K562 (cell line): ENCODE data around the gene CABLES1. TPM values are rescaled to one million over a fixed set of nuclear protein-coding genes. Genes with fewer than 3 reads are reported as not detected.

ENCODE experiments used
- ATAC-seq: fragments of 200-7000 bp; cut with Tn5 transposase; 3 replicates; pipeline ENCODE4 v1.9.1; 2020; ENCODE audit warnings: moderate library complexity
- BruUV-seq: library from RNA; stranded (reverse); fragments of 400-500 nt; replicated peaks from 2 replicates; lab custom pipeline; 2021; lab: Mats Ljungman, UMichigan
- CTCF ChIA-PET: fragments of 300-600 bp; formaldehyde crosslinking; extraction: SDS; loops from one replicate; lab custom pipeline; 2021; ENCODE audit warnings: low intra/inter-chr PET ratio; lab: Yijun Ruan, JAX
- POLR2A ChIA-PET: fragments of 300-600, 350-650 bp; sonication (Branson Sonifier 250); formaldehyde crosslinking; extraction: SDS; loops from one replicate; lab custom pipeline; 2021; ENCODE audit warnings: antibody characterized with exemption, inconsistent platforms; lab: Yijun Ruan, JAX
- DNase-seq, 4 experiments: peaks; one replicate each; pipeline versions ENCODE4 v3.0.0 to v3.0.0-alpha.2; 2011 to 2018; ENCODE audit warnings: low spot score in 3 of 4, mixed read lengths in 3 of 4; ENCODE audit errors: extremely low read depth in 1 of 4
- FAIRE-seq: peaks from 2 replicates; lab custom pipeline; 2011; peaks lifted over from hg19 to GRCh38; lab: Jason Lieb, UNC
- H2AFZ ChIP-seq: 2 replicates; pipeline ENCODE4 v1.6.0; 2011; ENCODE audit warnings: low read depth, low read length, control low read depth, inconsistent platforms
- H3K27ac ChIP-seq: fragments of 200-600 bp; 3 replicates; pipeline ENCODE4 v1.8.0; 2011; ENCODE audit warnings: low read depth, mild to moderate bottlenecking, control low read depth, inconsistent platforms, low read length, moderate library complexity, mixed read lengths; ENCODE audit errors: extremely low read depth
- H3K27me3 ChIP-seq, 2 experiments: fragments of 300-600 bp in 1 of 2; 2 replicates in 1 of 2; 3 replicates in 1 of 2; pipeline versions ENCODE4 v1.6.0 to v1.8.0; 2011; ENCODE audit warnings: inconsistent platforms in 2 of 2, low read length in 2 of 2, mild to moderate bottlenecking in 1 of 2, mixed read lengths in 1 of 2, moderate library complexity in 1 of 2; ENCODE audit not compliant: control insufficient read depth in 2 of 2, insufficient read depth in 2 of 2
- H3K36me3 ChIP-seq: fragments of 300-600 bp; 3 replicates; pipeline ENCODE4 v1.8.0; 2011; ENCODE audit warnings: mild to moderate bottlenecking, low read length, inconsistent platforms; ENCODE audit not compliant: control insufficient read depth, insufficient read depth
- H3K4me1 ChIP-seq, 2 experiments: fragments of 200-600 bp in 1 of 2; replicated peaks in 1 of 2; 2 replicates in 1 of 2; 3 replicates in 1 of 2; pipeline versions ENCODE4 v1.5.1 to v1.8.0; 2011; ENCODE audit warnings: inconsistent platforms in 2 of 2, low read length in 2 of 2, mild to moderate bottlenecking in 1 of 2, mixed read lengths in 1 of 2, moderate library complexity in 1 of 2; ENCODE audit not compliant: control insufficient read depth in 2 of 2, insufficient read depth in 2 of 2
- H3K4me2 ChIP-seq: 2 replicates; pipeline ENCODE4 v1.6.1; 2011; ENCODE audit warnings: low read length, control low read depth, inconsistent platforms, mixed read lengths; ENCODE audit not compliant: insufficient read depth
- H3K4me3 ChIP-seq: fragments of 200-600 bp; sonication (generic), shearing (Covaris generic); 2 replicates; pipeline ENCODE4 v1.5.1; 2016; ENCODE audit warnings: control low read depth, inconsistent platforms
- H3K79me2 ChIP-seq: fragments of 200-600 bp; 3 replicates; pipeline ENCODE4 v1.8.0; 2011; ENCODE audit warnings: low read length, inconsistent platforms; ENCODE audit not compliant: control insufficient read depth, insufficient read depth
- H3K9ac ChIP-seq, 2 experiments: 2 replicates each; pipeline versions ENCODE4 v1.6.0 to v1.6.1; 2011; ENCODE audit warnings: low read depth in 2 of 2, low read length in 2 of 2, control low read depth in 1 of 2, inconsistent platforms in 1 of 2, mild to moderate bottlenecking in 1 of 2, mixed read lengths in 1 of 2; ENCODE audit not compliant: insufficient read depth in 1 of 2
- H3K9me1 ChIP-seq: one replicate; pipeline ENCODE4 v1.6.0; 2011; ENCODE audit warnings: inconsistent platforms, mild to moderate bottlenecking, low read length, moderate library complexity; ENCODE audit not compliant: control insufficient read depth, insufficient read depth
- H3K9me3 ChIP-seq: replicated peaks from 2 replicates; pipeline ENCODE4 v1.5.1; 2011; ENCODE audit warnings: low read depth, low read length, inconsistent platforms; ENCODE audit not compliant: control insufficient read depth, insufficient read depth
- H4K20me1 ChIP-seq: replicated peaks from 2 replicates; pipeline ENCODE4 v1.6.1; 2011; ENCODE audit warnings: low read length, inconsistent platforms, mixed read lengths; ENCODE audit not compliant: control insufficient read depth, insufficient read depth
- BACH1 ChIP-seq: fragments of 200-800 bp; sonication (Bioruptor generic); IDR thresholded peaks from 2 replicates; pipeline ENCODE4 v1.6.1; 2016; ENCODE audit warnings: missing genetic modification characterization, missing compliant biosample characterization
- CREB3L1 ChIP-seq: fragments of 450-650 bp; IDR thresholded peaks from 2 replicates; pipeline ENCODE4 v1.6.1; 2014; ENCODE audit warnings: low read depth, mild to moderate bottlenecking, moderate library complexity, borderline replicate concordance
- ETV6 ChIP-seq, 3 experiments: fragments of 150-350 bp in 1 of 3; sonication (generic) in 1 of 3; formaldehyde crosslinking in 1 of 3; IDR thresholded peaks; 2 replicates each; pipeline versions ENCODE4 v1.6.1 to v1.8.0; 2014 to 2022; ENCODE audit warnings: borderline replicate concordance in 2 of 3, low read depth in 2 of 3, antibody characterized with exemption in 1 of 3, low read length in 1 of 3, mild to moderate bottlenecking in 1 of 3, missing genetic modification reagents in 1 of 3
- FOXA3 ChIP-seq, 2 experiments: fragments of 450-650 bp in 1 of 2; sonication (generic) in 1 of 2; formaldehyde crosslinking; IDR thresholded peaks in 1 of 2; conservative IDR thresholded peaks in 1 of 2; 2 replicates each; pipeline versions ENCODE4 v1.4.0 to v1.8.0; 2020 to 2022; ENCODE audit warnings: mild to moderate bottlenecking in 2 of 2, missing genetic modification reagents in 1 of 2
- HDAC6 ChIP-seq: IDR thresholded peaks from 2 replicates; pipeline ENCODE4 v1.6.1; 2012; ENCODE audit warnings: low read depth, mild to moderate bottlenecking, control low read depth, inconsistent platforms, low read length, moderate library complexity
- HEY1 ChIP-seq: fragments of 250-450 bp; sonication (Bioruptor Pico); IDR thresholded peaks from 2 replicates; pipeline ENCODE4 v1.5.0; 2020; ENCODE audit warnings: mild to moderate bottlenecking, moderate library complexity, borderline replicate concordance
- HNRNPUL1 ChIP-seq: fragments of 200-400 bp; formaldehyde crosslinking; IDR thresholded peaks from 2 replicates; pipeline ENCODE4 v1.6.1; 2017; ENCODE audit warnings: low read length
- KLF6 ChIP-seq: fragments of 250-450 bp; sonication (Bioruptor Pico); IDR thresholded peaks from 2 replicates; pipeline ENCODE4 v1.4.0; 2020; ENCODE audit warnings: mild to moderate bottlenecking, moderate library complexity, borderline replicate concordance
- MEF2A ChIP-seq: IDR thresholded peaks from 2 replicates; pipeline ENCODE4 v1.6.1; 2011; ENCODE audit warnings: low read depth, mild to moderate bottlenecking, low read length, moderate library complexity; ENCODE audit not compliant: control insufficient read depth
- PTRF ChIP-seq: fragments of 450-650 bp; IDR thresholded peaks from 2 replicates; pipeline ENCODE4 v1.6.1; 2016; ENCODE audit warnings: mild to moderate bottlenecking, missing genetic modification characterization, missing compliant biosample characterization
- RBM15 ChIP-seq: fragments of 200-400 bp; formaldehyde crosslinking; IDR thresholded peaks from 2 replicates; pipeline ENCODE4 v1.6.1; 2018; ENCODE audit warnings: mild to moderate bottlenecking, low read length, moderate library complexity; ENCODE audit not compliant: insufficient read depth
- SMARCE1 ChIP-seq: fragments of 450-650 bp; IDR thresholded peaks from 2 replicates; pipeline ENCODE4 v1.7.1; 2016; ENCODE audit warnings: mild to moderate bottlenecking
- TAF9B ChIP-seq: fragments of 450-650 bp; IDR thresholded peaks from 2 replicates; pipeline ENCODE4 v1.6.1; 2018; ENCODE audit warnings: mild to moderate bottlenecking; ENCODE audit not compliant: partially characterized antibody
- ZC3H8 ChIP-seq: fragments of 450-650 bp; IDR thresholded peaks from 2 replicates; pipeline ENCODE4 v1.6.1; 2017
- ZNF140 ChIP-seq: fragments of 250-450 bp; sonication (Bioruptor Pico); IDR thresholded peaks from 2 replicates; pipeline ENCODE4 v1.8.0; 2021; ENCODE audit warnings: moderate library complexity, mild to moderate bottlenecking, inconsistent platforms
- ZNF165 ChIP-seq: fragments of 250-450 bp; sonication (Bioruptor Pico); IDR thresholded peaks from 2 replicates; pipeline ENCODE4 v1.4.0; 2020; ENCODE audit warnings: borderline replicate concordance
- ZNF24 ChIP-seq: fragments of 450-650 bp; IDR thresholded peaks from 2 replicates; pipeline ENCODE4 v1.6.1; 2016
- ZNF445 ChIP-seq: fragments of 250-450 bp; sonication (Bioruptor Pico); IDR thresholded peaks from 2 replicates; pipeline ENCODE4 v1.4.0; 2020; ENCODE audit warnings: low read depth, mild to moderate bottlenecking, moderate library complexity
- ZNF518B ChIP-seq: fragments of 250-450 bp; sonication (Bioruptor Pico); IDR thresholded peaks from 2 replicates; pipeline ENCODE4 v1.5.0; 2021; ENCODE audit warnings: mild to moderate bottlenecking, moderate library complexity
- ZNF699 ChIP-seq: fragments of 250-450 bp; sonication (Bioruptor Pico); IDR thresholded peaks from 2 replicates; pipeline ENCODE4 v1.8.0; 2021; ENCODE audit warnings: mild to moderate bottlenecking, moderate library complexity; ENCODE audit not compliant: insufficient replicate concordance
- WGBS: fragments of 100-300 bp; shearing (Covaris generic); methylation state at CpG from one replicate; pipeline ENCODE4 v1.1.6; 2016; ENCODE audit warnings: low coverage, mixed read lengths; ENCODE audit not compliant: insufficient coverage; ENCODE audit errors: missing lambda C conversion rate; 5-methylcytosine and 5-hydroxymethylcytosine counted together
- in situ Hi-C: fragments of 300-500 bp; cut with MboI; formaldehyde crosslinking; loops from 4 replicates; pipeline ENCODE4 v1.15.0; 2018; ENCODE audit warnings: inconsistent platforms, mixed read lengths
- intact Hi-C: fragments of 100-400 bp; cut with micrococcal nuclease; formaldehyde crosslinking; loops from 2 replicates; pipeline ENCODE4 v1.14.2; 2022
- polyA plus RNA-seq, 8 experiments: library from polyadenylated mRNA; depleted of rRNA in 4 of 8; stranded (reverse) in 5 of 8; unstranded in 3 of 8; fragments of >200 nt; fragmentation: Nextera tagmentation in 2 of 8; fragmentation: Illumina TruSeq in 1 of 8; extraction: Ambion mirVana in 2 of 8; extraction: Trizol in 1 of 8; gene quantifications; 2 replicates each; pipeline versions ENCODE4 v1.2.1 to v1.2.3, GENCODE V29; 2011 to 2014; ENCODE audit warnings: inconsistent platforms in 1 of 8, missing spikeins in 1 of 8
- total RNA-seq, 7 experiments: library from RNA; depleted of rRNA in 6 of 7; stranded (reverse); fragments of >200 nt in 6 of 7; fragmentation: Illumina TruSeq in 2 of 7; extraction: Trizol in 2 of 7; gene quantifications; 2 replicates each; pipeline versions ENCODE4 v1.2.1 to v1.2.3, GENCODE V29; 2011 to 2021; ENCODE audit warnings: low replicate concordance in 1 of 7

Gene CABLES1
- total and polyA plus RNA-seq, 9 of the 15 experiments (the other 6 are each of a cell fraction or from before 2014, with no cell fraction given): 0.04 to 0.10 (median 0.06) TPM; not detected in 3

- POLR2A ChIA-PET: no interaction called here
- FAIRE-seq (no peak), DNase-seq (no peak), ATAC-seq (no peak)
- 9% methylated on average over 2 of the region's 2 CpGs for WGBS
- Histone ChIP-seq H3K27ac (no peak overlapping the region), H3K9me3 (no peaks in the 10 kb centered on the region), H3K4me3 (no peak overlapping the region), H3K4me1 (no peaks in the 10 kb centered on the region), H3K79me2 (no peaks in the 10 kb centered on the region), H4K20me1 (no peaks in the 10 kb centered on the region), H3K36me3 (no peaks in the 10 kb centered on the region), H3K27me3 (peaks cover 61 to 62% of the 10 kb centered on the region in 2 experiments), H2AFZ (no peak overlapping the region), H3K9ac (no peak overlapping the region), H3K9me1 (no peaks in the 10 kb centered on the region), H3K4me2 (no peak overlapping the region)
- TF ChIP-seq FOXA3 (CRISPR knock-in tag; conservative IDR thresholded peaks at IDR 0.05 in 1 of 2, IDR thresholded peaks at IDR 0.05 in 1 of 2) (no peak), SMARCE1 (no peak), HNRNPUL1 (no peak), HEY1 (CRISPR knock-in tag) (no peak), ZNF699 (CRISPR knock-in tag) (no peak), ZNF518B (CRISPR knock-in tag) (no peak), BACH1 (tag) (no peak), HDAC6 (no peak), RBM15 (no peak), TAF9B (no peak), ZNF445 (CRISPR knock-in tag) (no peak), ETV6 (IDR thresholded peaks at IDR 0.05; ENCODE audit: borderline replicate concordance in 1 of 2, low read depth in 2 of 2, low read length in 1 of 2) (no peak), ETV6 (CRISPR knock-in tag; IDR thresholded peaks at IDR 0.05; ENCODE audit: borderline replicate concordance) (no peak), MEF2A (no peak), KLF6 (no peak), ZC3H8 (no peak), ZNF140 (CRISPR knock-in tag) (no peak), CREB3L1 (no peak), PTRF (tag) (no peak), ZNF165 (CRISPR knock-in tag) (no peak), ZNF24 (no peak)
- intact Hi-C loops (no loop called here), in situ Hi-C loops (no loop called here)
- no TSS peak for BruUV-seq
- CTCF ChIA-PET: no interaction called here
These were observed 22.8 kb downstream of the CABLES1 start for GRCh38 chr18:23158058-23158457.
